ENCODE data around the gene RFC1.
"Not testable (repeated sequence)": the region's sequence is repeated elsewhere in the genome, so short reads cannot be mapped to it uniquely, and the experiment has no call there.

The RFC1 gene

GRCh38 chr4:39305912-39306677 lies 60.1 kb downstream of the RFC1 start:
- DNase-seq (ENCODE audit: low read depth in 2 of 2), result no peak

GRCh38 chr4:39304651-39305050 lies 61.5 kb downstream of the RFC1 start:
- DNase-seq (ENCODE audit: low read depth in 2 of 2), result no peak

DNA sequence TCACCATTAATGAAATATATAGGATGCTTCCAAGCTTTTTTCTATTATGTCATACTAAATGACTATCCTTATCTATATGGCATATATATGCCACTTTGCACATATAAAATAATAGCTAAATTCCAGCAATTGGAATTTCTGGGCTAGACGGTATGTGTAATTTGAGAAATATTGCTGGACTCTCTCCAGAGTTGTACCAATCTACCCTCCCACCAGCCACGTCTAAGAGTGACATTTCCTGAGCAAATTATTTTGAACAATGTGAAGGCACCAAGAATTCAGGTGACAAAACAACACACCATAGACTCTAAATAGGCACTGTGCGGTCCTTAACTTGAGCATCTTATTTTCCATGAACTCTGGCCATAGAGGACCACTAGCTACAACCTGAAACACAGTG lies 62.3 kb downstream of the RFC1 start:
- DNase-seq (ENCODE audit: low read depth in 2 of 2), result no peak

DNA sequence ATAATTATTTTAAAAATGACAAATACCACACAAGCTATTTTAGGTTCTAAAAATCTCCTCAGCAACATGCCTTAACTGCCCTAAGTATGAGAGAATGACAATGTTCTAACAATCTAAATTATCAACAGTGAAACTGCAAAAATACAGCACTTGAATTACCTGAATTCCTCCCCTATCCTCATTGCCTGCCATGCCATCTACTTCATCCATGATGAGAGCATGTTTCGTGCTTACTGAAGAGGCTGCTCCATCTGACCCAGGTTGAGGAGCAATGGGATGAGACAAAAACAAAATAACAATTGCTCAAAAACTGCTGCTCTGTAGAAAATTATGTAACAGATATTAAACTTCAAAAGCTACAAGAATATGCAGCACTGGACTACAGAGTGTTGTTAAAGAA lies 63.3 kb downstream of the RFC1 start:
- no peak for DNase-seq (ENCODE audit: low read depth in 2 of 2)

GRCh38 chr4:39295784-39296183 lies 70.4 kb downstream of the RFC1 start:
- DNase-seq (ENCODE audit: low read depth in 2 of 2), result no peak

GRCh38 chr4:39292433-39292832 lies 73.7 kb downstream of the RFC1 start:
- DNase-seq (ENCODE audit: low read depth in 2 of 2), result not testable (repeated sequence)

- no peak for DNase-seq (ENCODE audit: low read depth in 2 of 2)
These were observed 74.5 kb downstream of the RFC1 start for GRCh38 chr4:39291686-39292085.

- DNase-seq (ENCODE audit: low read depth in 2 of 2), result no peak
These were observed 78.9 kb downstream of the RFC1 start for GRCh38 chr4:39287223-39287622.

DNA sequence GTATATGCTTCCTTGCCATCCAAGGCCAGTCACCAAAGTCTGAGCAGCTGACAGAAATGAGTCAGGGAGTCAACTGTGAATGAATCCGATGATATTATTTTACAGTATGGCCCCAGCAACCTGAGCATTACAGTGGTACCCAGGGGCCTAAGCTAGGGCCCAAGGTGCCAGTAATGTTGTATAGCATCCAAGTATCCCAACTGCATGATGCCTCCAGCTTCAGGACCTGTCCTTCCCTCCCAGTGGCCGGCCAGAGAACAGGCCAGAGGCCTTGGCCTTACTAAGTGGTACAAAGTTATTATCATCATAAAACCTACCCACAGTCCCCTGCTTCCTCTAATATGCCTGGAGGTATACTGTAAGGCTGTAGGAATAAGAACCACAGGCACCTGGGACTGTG lies 79.9 kb downstream of the RFC1 start:
- DNase-seq (ENCODE audit: low read depth in 2 of 2), result no peak

GRCh38 chr4:39285853-39286252 lies 80.3 kb downstream of the RFC1 start:
- no peak for DNase-seq (ENCODE audit: low read depth in 2 of 2)

DNA sequence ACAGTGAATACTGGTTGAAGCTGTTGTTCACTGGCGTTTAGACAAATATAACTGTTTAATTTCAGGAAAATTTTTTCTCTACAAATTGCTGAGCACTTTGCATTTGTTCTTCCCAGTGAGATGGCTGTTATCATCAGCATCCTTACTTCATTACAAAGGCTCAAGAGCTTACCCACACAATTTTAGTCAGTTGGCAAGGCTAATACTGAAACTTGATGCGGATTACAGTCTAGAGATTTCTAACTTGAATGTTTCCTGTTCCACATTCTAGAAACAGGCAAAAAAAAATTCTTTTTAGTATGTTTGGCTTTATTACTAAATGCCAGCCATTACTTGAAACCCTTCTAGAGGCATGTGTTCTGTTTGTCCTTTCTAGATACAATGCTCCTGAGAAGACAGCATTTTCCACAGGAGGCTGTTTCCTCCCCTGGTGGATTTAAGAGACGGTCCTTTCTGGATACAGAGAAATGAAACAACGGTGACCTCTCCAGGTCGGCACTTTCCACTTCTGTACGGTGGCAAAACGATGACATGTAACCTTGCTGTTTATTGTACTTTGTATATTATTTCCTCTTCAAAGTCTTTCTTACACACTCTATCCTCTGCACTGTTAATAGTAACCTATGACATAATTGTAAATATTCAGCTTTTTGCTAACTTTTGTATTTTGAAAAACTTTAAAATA lies 80.9 kb downstream of the RFC1 start:
- no peak for DNase-seq (ENCODE audit: low read depth in 2 of 2)

DNA sequence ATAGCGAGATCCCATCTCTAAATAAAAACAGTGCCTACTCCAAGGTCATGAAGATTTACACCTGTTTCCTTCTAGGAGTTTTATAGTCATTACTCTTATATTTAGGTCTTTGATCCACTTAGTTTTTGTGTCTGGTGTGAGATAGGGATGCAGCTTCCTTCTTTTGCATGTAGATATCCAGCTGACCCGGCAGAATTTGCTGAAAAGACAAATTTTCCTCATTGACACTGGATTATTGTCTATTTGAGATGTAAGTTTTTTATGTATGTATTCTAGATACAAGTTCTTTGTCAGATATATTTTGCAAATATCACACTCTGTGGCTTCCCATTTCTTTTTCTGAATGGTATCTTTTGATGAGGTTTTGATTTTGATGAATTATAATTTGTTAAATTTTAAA lies 85.4 kb downstream of the RFC1 start:
- DNase-seq (ENCODE audit: low read depth in 2 of 2), result no peak

GRCh38 chr4:39279416-39279815 lies 86.7 kb downstream of the RFC1 start:
- DNase-seq (ENCODE audit: low read depth in 2 of 2), result no peak

- no peak for DNase-seq (ENCODE audit: low read depth in 2 of 2)
These were observed 87.7 kb downstream of the RFC1 start for GRCh38 chr4:39278476-39278875.

GRCh38 chr4:39277661-39278060 lies 88.5 kb downstream of the RFC1 start:
- DNase-seq (ENCODE audit: low read depth in 2 of 2), result not testable (repeated sequence)

- DNase-seq (ENCODE audit: low read depth in 2 of 2), result no peak
These were observed 91.7 kb downstream of the RFC1 start for GRCh38 chr4:39274503-39274902.

DNA sequence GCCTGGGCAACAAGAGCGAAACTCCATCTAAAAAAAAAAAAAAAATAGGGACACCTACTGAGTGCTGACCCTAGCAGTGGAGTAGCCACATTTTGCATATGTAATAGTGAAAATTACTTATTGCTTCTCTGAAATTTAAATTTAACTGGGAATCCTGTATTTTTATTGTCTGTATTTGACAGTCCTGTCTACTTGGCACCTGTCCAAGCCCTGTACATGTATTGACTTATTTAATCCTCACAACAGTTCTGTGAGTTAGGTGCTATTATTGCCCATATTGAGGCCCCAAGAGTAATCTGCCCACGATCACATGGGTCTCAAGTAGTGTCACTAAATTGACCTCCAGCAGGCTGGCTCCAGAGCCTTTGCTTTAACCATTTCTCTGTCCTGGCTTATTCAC lies 102.3 kb downstream of the RFC1 start:
- no peak for DNase-seq (ENCODE audit: low read depth in 2 of 2)

DNA sequence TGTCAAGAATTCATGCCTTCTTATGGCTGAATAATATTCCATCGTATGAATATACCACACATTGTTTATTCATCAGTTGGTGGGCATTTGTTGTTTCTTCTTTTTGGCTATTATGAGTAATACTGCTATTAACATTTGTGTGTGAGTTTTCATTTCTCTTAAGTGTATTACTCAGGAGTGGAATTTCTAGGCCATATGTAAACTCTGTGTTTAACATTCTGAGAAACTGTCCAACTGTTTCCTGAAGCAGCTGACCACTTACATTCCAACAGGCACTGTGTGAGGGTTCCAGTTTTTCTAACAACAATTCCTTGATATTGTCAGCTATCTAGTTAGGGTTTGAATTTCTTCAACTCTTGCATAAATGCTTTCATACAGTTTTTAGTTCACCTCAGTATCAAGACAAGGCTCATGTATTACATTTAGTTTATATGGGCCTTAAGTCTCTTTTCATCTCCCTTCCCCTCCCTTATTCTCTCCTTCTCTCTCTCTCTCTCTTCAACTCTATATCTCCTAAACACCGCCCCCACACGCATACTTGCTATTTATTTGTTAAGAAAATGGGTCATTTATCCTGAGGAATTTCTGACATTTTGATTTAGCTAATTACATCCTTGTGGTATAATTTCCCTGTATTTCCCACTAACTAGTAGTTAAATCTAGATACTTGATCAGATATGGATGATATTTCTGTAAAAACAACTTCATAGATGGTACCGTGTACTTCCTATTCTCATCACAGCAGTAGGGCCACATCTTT lies 106.4 kb downstream of the RFC1 start:
- DNase-seq (ENCODE audit: low read depth in 2 of 2), result no peak

DNA sequence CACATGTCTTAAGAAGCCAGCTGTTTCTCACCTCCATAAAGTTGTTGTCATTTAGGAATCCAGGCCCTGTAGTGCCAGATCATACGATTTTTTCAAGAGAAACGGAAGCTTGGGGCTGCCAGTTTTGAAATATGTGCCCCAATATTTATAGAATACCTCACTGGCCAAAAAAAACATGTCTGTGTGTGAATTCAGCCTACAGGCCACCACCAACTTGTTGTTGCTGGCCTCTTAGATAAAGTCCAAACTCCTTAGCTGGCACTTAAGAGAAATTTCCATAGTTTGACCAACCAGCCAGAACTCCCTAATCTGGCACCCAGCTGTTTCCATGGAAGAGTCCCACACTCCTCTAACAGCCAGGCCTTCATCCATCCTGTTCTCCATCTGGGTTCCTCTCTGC lies 109.7 kb downstream of the RFC1 start:
- no peak for DNase-seq (ENCODE audit: low read depth in 2 of 2)

DNA sequence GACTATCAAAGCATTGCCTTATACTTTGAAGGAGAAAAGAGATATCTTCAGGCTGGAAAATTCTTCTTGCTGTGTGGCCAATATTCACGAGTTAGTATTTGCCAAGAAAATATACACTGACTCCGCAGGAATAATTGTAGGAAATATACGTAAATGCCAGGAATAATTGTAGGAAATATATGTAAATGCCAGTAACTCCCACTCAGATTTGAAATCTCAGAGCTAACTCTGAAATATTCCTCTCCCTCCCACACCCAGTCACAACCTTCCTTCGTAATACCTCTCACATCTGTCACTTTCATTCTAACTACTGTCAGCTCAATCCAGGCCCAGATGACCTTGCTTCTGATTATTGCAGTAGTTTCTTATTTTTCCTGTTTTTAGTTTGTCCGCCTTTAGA lies 110.3 kb downstream of the RFC1 start:
- no peak for DNase-seq (ENCODE audit: low read depth in 2 of 2)

DNA sequence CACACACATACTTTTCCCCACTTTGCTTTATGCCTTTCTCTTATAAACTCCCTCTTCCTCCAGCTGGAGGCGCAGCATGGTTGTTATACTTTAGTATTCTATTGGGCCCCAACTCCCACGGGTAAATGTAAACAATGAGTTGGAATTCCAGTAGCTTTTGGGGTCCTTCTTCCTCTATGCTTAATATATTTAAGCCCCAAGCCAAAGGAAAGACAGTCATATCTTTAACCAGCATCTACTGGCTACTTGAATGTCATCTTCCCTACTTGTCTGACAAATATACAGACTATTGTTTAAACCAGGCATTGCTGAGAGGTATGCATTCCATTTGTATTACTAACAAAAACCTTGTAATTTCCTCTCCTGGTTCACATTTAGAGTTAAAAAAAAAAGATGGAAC lies 110.9 kb downstream of the RFC1 start:
- DNase-seq (ENCODE audit: low read depth in 2 of 2), result no peak

- DNase-seq (ENCODE audit: low read depth in 2 of 2), result no peak
These were observed 122.7 kb downstream of the RFC1 start for GRCh38 chr4:39243462-39243861.
